ENCODE results near the gene B3GAT1. TPM values are rescaled to one million over a fixed set of nuclear protein-coding genes. Genes with fewer than 3 reads are reported as not detected.

The B3GAT1 gene
- total RNA-seq, 1 donor from 2014 or later, result 31.8 TPM

- H3K4me1 Mint-ChIP-seq, result no peaks in the 10 kb centered on the region
- no peak for TF ChIP-seq CTCF (conservative IDR thresholded peaks at IDR 0.05)
- no peak overlapping the region for H3K4me3 Mint-ChIP-seq
- DNase-seq (ENCODE audit: low read depth, low spot score), result no peak
- peaks cover 4% of the 10 kb centered on the region for H3K36me3 Mint-ChIP-seq (ENCODE audit: low read depth)
- H3K9me3 Mint-ChIP-seq, result no peaks in the 10 kb centered on the region
- H3K27ac Mint-ChIP-seq (ENCODE audit: unreplicated experiment), result no peak overlapping the region
- H3K27me3 Mint-ChIP-seq (ENCODE audit: low read depth), result no peaks in the 10 kb centered on the region
Observed at GRCh38 chr11:134382830-134383229, 29.2 kb downstream of the B3GAT1 start.

GRCh38 chr11:134382257-134382656 is 29.8 kb downstream of the B3GAT1 start:
- Mint-ChIP-seq H3K27me3 (ENCODE audit: low read depth) (no peaks in the 10 kb centered on the region), H3K4me1 (no peaks in the 10 kb centered on the region), H3K9me3 (no peaks in the 10 kb centered on the region), H3K27ac (ENCODE audit: unreplicated experiment) (peak overlapping the region; percentile 28), H3K36me3 (ENCODE audit: low read depth) (peaks cover 4% of the 10 kb centered on the region), H3K4me3 (no peak overlapping the region)
- DNase-seq (ENCODE audit: low read depth, low spot score), result no peak
- no peak for TF ChIP-seq CTCF (conservative IDR thresholded peaks at IDR 0.05)

GRCh38 chr11:134380785-134381184 is 31.3 kb downstream of the B3GAT1 start:
- no peaks in the 10 kb centered on the region for H3K27me3 Mint-ChIP-seq (ENCODE audit: low read depth)
- H3K4me3 Mint-ChIP-seq, result no peak overlapping the region
- no peaks in the 10 kb centered on the region for H3K4me1 Mint-ChIP-seq
- H3K27ac Mint-ChIP-seq (ENCODE audit: unreplicated experiment), result no peak overlapping the region
- peaks cover 4% of the 10 kb centered on the region for H3K36me3 Mint-ChIP-seq (ENCODE audit: low read depth)
- DNase-seq (ENCODE audit: low read depth, low spot score), result no peak
- H3K9me3 Mint-ChIP-seq, result no peaks in the 10 kb centered on the region
- no peak for TF ChIP-seq CTCF (conservative IDR thresholded peaks at IDR 0.05)

GRCh38 chr11:134380229-134380628 is 31.8 kb downstream of the B3GAT1 start:
- no peak for TF ChIP-seq CTCF (conservative IDR thresholded peaks at IDR 0.05)
- H3K27me3 Mint-ChIP-seq (ENCODE audit: low read depth), result no peaks in the 10 kb centered on the region
- DNase-seq (ENCODE audit: low read depth, low spot score), result no peak
- H3K9me3 Mint-ChIP-seq, result no peaks in the 10 kb centered on the region
- H3K4me3 Mint-ChIP-seq, result no peak overlapping the region
- H3K36me3 Mint-ChIP-seq (ENCODE audit: low read depth), result peaks cover 4% of the 10 kb centered on the region
- peak overlapping the region; percentile 35 for H3K27ac Mint-ChIP-seq (ENCODE audit: unreplicated experiment)
- H3K4me1 Mint-ChIP-seq, result no peaks in the 10 kb centered on the region

GRCh38 chr11:134379241-134379640 is 32.8 kb downstream of the B3GAT1 start:
- Mint-ChIP-seq H3K4me1 (no peaks in the 10 kb centered on the region), H3K27ac (ENCODE audit: unreplicated experiment) (no peak overlapping the region)

More at GRCh38 chr11:134379241-134379640, 32.8 kb downstream of the B3GAT1 start:
- Mint-ChIP-seq H3K27me3 (ENCODE audit: low read depth) (no peaks in the 10 kb centered on the region), H3K36me3 (ENCODE audit: low read depth) (peaks cover 4% of the 10 kb centered on the region), H3K4me3 (no peak overlapping the region), H3K9me3 (no peaks in the 10 kb centered on the region)
- no peak for DNase-seq (ENCODE audit: low read depth, low spot score)
- TF ChIP-seq CTCF (conservative IDR thresholded peaks at IDR 0.05), result no peak

Data from neural crest cell (in vitro differentiated cells).